Left renal cortex interstitium (tissue), 4 donors: ENCODE results near the gene SUPT4H1. TPM values are rescaled to one million over a fixed set of nuclear protein-coding genes. Genes with fewer than 3 reads are reported as not detected.
"Not testable (repeated sequence)": the region's sequence is repeated elsewhere in the genome, so short reads cannot be mapped to it uniquely, and the experiment has no call there.

ENCODE experiments used
- DNase-seq, 4 donors: peaks; one replicate each; pipeline ENCODE4 v3.0.0-alpha.2; 2013; ENCODE audit warnings: low read depth in 4 of 4, low spot score in 2 of 4, missing footprints in 1 of 4
- polyA plus RNA-seq, 4 donors: library from polyadenylated mRNA; unstranded; fragments of 120-200 nt; gene quantifications; one replicate each; pipeline ENCODE4 v1.2.1, GENCODE V29; 2013; ENCODE audit not compliant: insufficient read length in 4 of 4

SUPT4H1 gene
- polyA plus RNA-seq = 100 to 1,000 TPM; 125 to 146 (median 135) TPM

DNA sequence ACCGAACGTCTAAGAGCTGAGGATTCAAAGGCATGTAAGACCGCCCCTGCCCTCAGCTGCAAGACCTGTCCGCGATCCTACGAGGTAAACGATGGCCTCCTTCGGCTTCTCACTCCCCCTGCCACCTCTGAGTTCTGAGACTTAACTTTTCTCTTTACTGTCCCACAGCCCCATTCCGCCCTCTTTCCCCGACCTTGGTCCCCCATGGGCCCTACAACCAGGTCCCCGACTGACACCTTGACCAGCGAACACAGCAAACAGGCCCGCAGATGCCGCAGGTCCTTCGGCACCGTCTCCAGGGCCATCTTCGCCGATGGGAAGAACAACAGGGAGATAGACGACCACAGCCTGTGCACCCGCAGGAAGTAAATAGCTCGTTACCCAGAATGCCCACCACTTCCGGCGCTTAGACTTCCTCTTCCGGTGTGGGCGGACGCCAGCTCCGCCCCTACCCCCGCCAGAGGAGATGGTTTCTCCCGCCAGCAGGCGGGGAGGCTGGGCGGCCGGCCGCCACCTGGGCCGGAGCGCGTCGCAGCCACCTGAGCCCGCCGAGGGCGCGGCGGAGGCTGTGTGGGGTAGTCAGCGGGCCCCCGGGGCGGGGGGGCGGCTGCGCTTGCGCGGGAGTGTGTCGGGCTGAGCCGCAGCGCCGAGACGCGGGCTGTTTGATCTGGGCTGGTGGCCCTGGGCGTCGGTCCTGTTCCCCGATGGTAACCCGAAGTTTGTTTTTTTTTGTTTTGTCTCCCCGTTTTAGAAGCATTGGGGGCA, at the start of gene SUPT4H1:
SUPT4H1 (minus strand) TSS at position 371 of the 765 bp plus-strand sequence; CDS start at position 305, 66 bp downstream.
- DNase-seq = peak; percentile 82 to 91 (median 86)

GRCh38 chr17:58401287-58401686, 49.3 kb upstream of the SUPT4H1 start:
- DNase-seq = no peak

DNA sequence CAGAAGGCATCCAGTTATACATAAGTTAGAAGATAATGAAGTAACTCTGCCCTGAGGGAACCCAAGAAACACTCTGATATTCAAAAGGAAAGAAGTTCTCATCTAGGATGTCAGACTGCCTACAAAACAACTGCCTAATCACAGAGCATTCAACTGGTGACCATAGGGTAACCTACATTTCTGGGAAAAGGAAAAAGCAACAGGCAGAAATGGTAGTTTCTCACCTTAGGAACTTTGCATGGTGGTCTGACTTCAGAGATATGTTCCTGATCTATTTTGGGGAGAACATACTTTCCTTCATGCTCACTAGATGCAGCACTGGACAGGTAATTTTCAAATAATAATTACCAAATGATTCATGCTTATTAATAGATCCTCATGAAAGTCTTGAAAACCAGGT, 48.8 kb upstream of the SUPT4H1 start:
- no peak for DNase-seq

GRCh38 chr17:58399974-58400373, 48.0 kb upstream of the SUPT4H1 start:
- no peak for DNase-seq

DNA sequence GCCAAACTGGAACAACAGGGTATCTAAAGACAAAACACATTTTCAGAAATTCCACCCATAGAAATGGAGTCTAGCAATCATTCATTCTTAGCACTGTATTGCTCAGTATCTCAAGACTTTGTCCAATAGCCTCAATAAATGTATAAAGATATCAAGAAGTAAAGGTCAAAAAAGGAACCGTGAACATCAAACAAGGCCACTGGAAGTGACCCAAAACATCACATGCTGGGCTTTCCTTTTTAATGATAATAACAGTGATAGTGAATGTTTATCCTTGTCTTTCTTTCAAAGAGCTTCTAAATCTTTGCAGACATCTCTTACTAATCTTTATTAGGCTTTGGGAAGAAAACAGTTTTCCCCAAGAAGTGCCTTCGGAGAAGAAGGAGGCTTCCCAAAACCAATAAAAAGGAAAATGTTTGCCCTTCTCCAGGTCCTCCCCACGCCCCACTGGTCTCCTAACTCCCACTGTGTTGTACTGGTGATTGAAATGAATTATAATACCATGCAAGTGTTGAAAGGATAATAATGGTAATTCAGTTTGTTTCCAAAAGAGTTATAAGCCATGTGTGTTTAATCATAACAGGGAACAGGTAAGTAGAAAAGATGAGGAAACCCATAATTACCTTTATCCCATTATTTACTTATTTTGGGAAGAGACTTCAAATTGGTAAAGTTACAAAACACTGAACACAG, 46.7 kb upstream of the SUPT4H1 start:
- no peak for DNase-seq

DNA sequence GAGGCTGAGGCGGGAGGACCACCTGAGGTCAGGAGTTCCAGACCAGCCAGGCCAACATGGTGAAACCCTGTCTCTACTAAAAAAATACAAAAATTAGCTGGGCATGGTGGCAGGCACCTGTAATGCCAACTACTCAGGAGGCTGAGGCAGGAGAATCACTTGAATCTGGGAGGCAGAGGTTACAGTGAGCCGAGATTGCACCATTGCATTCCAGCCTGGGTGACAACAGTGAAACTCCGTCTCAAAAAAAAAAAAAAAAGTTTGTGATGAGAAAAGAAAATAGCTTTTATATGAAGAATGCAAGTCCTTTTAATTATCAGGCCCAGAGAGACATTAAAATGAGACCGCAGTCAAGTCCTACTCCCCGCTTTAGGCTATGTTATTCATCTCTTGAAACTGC, 45.4 kb upstream of the SUPT4H1 start:
- not testable (repeated sequence) for DNase-seq

GRCh38 chr17:58396173-58396572, 44.2 kb upstream of the SUPT4H1 start:
- DNase-seq = no peak

DNA sequence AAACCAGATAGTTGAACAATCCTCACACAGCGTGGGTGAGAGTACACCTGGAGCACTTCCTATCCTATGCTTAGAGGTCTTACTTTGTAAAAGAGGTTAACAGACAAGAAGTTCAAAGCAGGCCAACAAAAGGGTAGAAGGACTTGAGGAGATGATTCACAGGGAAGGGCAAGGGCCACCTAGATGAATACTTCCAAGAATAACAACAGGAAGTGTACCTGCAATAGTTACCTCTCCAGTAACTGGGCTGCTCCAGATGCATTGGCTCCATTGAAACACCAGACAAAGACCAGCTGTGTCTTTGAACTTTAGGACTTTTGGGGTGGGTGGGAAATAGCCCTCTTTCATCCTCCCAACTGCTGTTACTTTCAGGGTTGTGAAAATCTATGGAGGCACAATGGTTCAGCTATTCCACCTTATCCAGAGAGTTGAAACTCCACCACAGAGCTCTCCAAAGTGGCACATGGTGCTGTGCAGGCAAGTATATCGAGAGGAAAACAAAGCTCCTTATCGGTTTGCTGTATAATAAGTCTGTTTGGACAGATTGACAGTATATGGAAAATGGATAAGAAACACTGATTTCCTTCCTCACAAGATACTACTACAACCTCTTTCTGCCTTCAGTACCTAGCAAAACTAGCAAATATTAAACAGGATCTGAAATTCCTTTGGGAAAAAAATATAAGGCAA, 42.7 kb upstream of the SUPT4H1 start:
- no peak for DNase-seq

GRCh38 chr17:58391302-58391984, 39.4 kb upstream of the SUPT4H1 start:
- peak in 3 of 4 donors; percentile 50 to 85 (median 72) for DNase-seq

GRCh38 chr17:58390884-58391283, 38.9 kb upstream of the SUPT4H1 start:
- DNase-seq = no peak

DNA sequence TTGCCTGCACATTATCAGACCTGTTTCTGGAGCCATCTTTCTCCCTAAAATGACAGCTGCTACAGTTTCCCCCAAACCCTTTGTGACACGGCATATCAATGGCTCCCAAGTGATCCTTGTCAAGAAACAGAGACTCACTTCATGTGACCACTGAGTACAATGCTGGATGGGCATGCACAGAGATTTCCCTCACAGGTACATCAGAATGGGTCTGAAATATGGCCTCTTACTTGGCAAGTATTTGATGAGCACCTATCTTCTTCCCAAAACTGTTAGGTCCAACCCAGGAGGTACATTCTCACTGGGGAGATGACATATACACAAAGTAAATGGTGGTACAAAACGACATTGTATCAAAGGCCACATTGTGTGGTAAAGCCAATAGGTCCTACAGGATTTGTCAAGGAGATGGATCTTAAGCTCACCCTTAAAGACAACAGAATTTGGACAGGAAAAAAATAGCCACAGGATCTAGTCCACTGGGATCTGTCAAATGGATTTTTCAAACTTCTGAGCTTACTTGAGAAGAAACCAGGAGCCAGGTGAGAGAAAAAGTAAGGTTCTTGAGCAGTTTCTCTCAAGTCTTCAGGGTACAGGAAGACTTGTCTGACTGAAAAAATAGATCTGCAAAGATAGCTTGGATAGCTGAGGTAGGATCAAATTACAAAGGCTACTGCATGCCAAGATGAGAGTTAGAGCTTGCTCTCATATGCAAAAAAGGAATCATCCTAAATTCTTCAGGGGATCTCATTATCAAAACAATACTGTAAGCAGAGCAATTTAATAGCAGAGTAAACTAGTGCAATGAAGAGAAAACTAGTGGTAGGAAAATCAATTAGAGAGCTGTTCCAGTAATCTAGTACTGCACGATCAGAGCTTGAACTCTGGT, 36.5 kb upstream of the SUPT4H1 start:
- no peak for DNase-seq

GRCh38 chr17:58387834-58388233, 35.8 kb upstream of the SUPT4H1 start:
- no peak for DNase-seq

GRCh38 chr17:58386708-58387107, 34.7 kb upstream of the SUPT4H1 start:
- no peak for DNase-seq

DNA sequence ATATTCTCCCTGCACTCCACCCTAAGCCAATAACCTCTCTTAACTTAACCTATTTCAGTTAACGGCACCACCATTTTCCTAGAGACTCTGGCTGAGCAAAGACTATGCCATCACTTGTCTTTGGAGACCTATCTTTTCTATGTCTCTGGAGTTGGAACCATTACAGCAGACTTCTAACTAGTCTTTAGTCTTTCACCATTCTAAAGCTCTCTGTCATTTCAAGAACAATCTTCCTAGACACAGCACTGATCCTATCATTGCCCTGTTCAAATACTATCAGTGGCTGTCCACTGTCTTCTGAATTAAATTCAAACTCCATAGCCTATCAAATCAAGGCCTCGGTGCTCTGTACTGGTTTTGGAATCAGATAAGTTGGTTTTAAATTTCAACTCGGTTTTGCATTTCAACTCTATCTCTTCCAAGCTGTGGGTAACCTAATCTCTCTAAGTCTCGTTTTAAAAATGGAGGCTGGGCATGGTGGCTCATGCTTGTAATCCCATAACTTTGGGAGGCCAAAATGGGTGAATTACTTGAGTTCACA, 33.4 kb upstream of the SUPT4H1 start:
- no peak for DNase-seq

DNA sequence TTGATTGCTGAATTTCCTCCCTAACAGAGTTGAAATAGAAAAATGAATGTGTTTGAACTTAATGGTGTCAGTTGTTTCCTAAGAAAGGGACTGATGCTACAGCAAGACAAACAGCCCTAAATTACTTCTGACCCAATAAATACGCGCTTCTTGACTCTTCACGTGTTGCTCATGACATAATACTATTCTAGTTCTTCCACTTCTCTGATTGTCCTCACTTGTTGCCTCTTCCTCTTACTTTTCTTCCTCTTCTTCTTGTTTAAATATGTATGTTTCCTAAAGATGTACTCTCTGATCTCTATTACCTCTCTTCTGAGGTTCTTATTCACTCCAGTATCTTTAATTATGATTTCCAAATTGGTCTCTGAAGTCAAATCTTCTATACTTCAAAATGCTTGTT, 32.9 kb upstream of the SUPT4H1 start:
- DNase-seq = no peak

GRCh38 chr17:58383892-58384462, 32.0 kb upstream of the SUPT4H1 start:
- no peak for DNase-seq

- DNase-seq = no peak
Measured at GRCh38 chr17:58382872-58383242, 30.9 kb upstream of the SUPT4H1 start.

GRCh38 chr17:58382108-58382871, 30.3 kb upstream of the SUPT4H1 start:
- DNase-seq = no peak
